ENCODE measurements around the gene FREM1. TPM values are rescaled to one million over a fixed set of nuclear protein-coding genes. Genes with fewer than 3 reads are reported as not detected.

Gene FREM1
- total RNA-seq, 1 donor from 2014 or later: 57.5 TPM

DNA sequence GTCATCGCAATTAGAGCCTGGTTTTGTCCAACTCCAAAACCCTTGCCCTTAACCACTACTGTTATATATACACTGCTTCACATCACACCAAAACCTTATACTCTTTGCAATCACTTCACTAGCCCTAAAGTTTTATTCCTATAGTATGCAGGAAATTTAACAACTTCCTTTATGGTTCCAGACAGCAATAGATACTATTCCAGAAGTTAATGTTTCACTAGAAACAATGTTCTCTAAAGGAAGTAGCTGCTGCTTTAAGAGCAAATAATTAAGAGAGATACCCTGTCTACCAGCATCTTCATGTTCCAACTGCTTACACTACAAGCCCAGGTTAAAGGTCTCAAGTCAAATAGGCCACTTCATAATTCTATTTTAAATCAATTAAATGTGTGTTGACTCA is 22.0 kb downstream of the FREM1 start:
- no peak for DNase-seq (ENCODE audit: low read depth, low spot score)
- no peak overlapping the region for H3K4me3 Mint-ChIP-seq
- no peaks in the 10 kb centered on the region for H3K27me3 Mint-ChIP-seq (ENCODE audit: low read depth)
- H3K36me3 Mint-ChIP-seq (ENCODE audit: low read depth): peaks cover 33% of the 10 kb centered on the region
- H3K9me3 Mint-ChIP-seq: peaks cover 6% of the 10 kb centered on the region
- H3K4me1 Mint-ChIP-seq: peaks cover 47% of the 10 kb centered on the region
- H3K27ac Mint-ChIP-seq (ENCODE audit: unreplicated experiment): no peak overlapping the region
- TF ChIP-seq, protein P1, sequence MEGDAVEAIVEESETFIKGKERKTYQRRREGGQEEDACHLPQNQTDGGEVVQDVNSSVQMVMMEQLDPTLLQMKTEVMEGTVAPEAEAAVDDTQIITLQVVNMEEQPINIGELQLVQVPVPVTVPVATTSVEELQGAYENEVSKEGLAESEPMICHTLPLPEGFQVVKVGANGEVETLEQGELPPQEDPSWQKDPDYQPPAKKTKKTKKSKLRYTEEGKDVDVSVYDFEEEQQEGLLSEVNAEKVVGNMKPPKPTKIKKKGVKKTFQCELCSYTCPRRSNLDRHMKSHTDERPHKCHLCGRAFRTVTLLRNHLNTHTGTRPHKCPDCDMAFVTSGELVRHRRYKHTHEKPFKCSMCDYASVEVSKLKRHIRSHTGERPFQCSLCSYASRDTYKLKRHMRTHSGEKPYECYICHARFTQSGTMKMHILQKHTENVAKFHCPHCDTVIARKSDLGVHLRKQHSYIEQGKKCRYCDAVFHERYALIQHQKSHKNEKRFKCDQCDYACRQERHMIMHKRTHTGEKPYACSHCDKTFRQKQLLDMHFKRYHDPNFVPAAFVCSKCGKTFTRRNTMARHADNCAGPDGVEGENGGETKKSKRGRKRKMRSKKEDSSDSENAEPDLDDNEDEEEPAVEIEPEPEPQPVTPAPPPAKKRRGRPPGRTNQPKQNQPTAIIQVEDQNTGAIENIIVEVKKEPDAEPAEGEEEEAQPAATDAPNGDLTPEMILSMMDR (conservative IDR thresholded peaks at IDR 0.05): no peak

DNA sequence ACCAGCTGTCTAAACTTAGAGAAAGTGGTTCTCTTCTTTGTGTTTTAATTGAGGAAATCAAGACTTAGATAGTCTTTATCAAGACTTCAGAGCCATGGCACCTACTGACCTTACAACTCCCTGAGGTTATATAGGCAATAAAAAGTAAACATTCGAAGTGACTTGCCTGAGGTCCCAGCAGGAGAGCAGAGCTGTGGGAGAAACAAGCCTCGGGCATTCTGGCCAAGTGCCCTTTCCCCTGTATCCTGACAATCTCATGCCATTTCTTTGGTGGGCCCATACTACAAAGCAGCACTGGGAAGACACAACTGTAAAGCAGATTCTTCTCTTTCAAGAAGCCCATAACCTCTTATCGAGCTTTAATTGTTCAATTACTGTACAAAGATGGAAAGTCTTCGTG is 23.1 kb downstream of the FREM1 start:
- peaks cover 27% of the 10 kb centered on the region for H3K36me3 Mint-ChIP-seq (ENCODE audit: low read depth)
- peaks cover 48% of the 10 kb centered on the region for H3K4me1 Mint-ChIP-seq
- peaks cover 6% of the 10 kb centered on the region for H3K9me3 Mint-ChIP-seq
- no peak overlapping the region for H3K27ac Mint-ChIP-seq (ENCODE audit: unreplicated experiment)
- TF ChIP-seq, protein P1 (conservative IDR thresholded peaks at IDR 0.05): no peak
- no peaks in the 10 kb centered on the region for H3K27me3 Mint-ChIP-seq (ENCODE audit: low read depth)
- H3K4me3 Mint-ChIP-seq: peak overlapping the region; percentile 57
- DNase-seq (ENCODE audit: low read depth, low spot score): no peak

DNA sequence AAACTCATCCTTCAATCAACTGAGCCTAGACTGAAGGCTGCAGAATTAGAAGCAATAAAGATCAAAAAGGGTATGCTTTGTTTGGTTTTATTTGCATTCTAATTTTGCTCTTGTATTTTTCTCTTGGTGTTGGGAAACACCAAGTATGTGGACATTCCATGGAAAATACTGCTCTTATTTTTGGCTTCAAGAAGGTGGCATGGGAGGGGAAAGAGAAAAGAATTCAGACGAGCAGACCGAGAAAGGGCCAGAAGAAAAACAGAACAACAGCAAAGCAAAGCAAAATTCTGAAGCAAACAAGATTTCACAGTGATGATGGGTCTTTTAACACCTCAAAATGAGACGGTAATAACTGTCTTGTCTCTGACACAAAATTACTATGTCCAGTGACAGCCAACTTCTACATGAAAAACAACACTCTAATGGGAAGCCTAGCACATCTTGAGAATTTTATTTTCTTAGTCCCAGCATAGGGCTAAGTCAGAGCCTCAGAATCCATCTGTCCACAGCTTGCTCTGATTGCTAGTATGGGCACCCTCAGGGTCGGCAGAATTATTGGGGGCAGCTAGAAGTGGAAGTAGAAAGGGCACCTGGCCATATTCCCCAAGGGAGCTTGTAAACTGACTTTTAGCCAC is 26.8 kb downstream of the FREM1 start:
- H3K4me1 Mint-ChIP-seq: peaks cover 57% of the 10 kb centered on the region
- peaks cover 25% of the 10 kb centered on the region for H3K36me3 Mint-ChIP-seq (ENCODE audit: low read depth)
- H3K27me3 Mint-ChIP-seq (ENCODE audit: low read depth): no peaks in the 10 kb centered on the region
- H3K27ac Mint-ChIP-seq (ENCODE audit: unreplicated experiment): no peak overlapping the region
- TF ChIP-seq, protein P1 (conservative IDR thresholded peaks at IDR 0.05): no peak
- no peak overlapping the region for H3K4me3 Mint-ChIP-seq
- H3K9me3 Mint-ChIP-seq: peaks cover 9% of the 10 kb centered on the region
- DNase-seq (ENCODE audit: low read depth, low spot score): no peak

DNA sequence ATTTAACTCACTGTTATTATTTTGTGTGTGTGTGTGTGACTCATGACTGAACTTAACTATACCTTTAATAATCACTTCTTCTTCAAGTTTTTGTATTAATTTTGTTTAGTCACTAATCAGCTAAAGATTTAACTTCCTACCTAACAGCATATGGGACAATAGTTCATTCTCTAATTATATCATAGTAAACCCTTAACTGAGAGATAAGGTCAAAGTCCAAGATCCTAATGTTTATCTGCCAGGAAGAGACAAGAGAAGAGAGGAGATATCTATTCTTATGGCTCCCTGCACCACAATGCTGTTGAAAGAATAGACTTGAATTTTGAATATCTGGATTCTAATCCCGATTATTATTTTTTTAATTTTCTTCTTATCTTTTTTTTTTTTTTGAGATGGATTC is 28.1 kb downstream of the FREM1 start:
- Mint-ChIP-seq H3K27ac (ENCODE audit: unreplicated experiment) (no peak overlapping the region), H3K4me1 (peaks cover 55% of the 10 kb centered on the region), H3K36me3 (ENCODE audit: low read depth) (peaks cover 36% of the 10 kb centered on the region), H3K9me3 (peaks cover 11% of the 10 kb centered on the region), H3K27me3 (ENCODE audit: low read depth) (no peaks in the 10 kb centered on the region), H3K4me3 (no peak overlapping the region)
- TF ChIP-seq, protein P1 (conservative IDR thresholded peaks at IDR 0.05): no peak
- DNase-seq (ENCODE audit: low read depth, low spot score): no peak

DNA sequence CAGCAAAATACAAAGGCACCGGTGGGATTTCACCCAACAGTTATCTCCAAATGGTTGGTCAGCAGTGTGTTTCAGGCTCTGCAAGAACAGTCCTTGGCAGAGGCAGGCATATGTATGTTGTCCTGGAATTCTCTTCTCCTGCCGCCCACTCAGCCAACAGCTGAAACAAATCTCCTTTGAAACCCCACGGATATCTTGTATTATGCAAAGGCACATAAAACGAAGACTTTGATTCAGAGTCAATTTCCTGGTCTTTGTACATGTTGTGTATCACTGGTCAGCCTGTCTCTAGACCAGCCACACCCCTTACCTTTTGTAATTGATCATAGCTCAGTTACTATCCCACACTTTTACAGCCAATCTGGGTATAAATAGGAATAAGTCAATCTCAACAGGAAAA is 29.2 kb downstream of the FREM1 start:
- Mint-ChIP-seq H3K27me3 (ENCODE audit: low read depth) (no peaks in the 10 kb centered on the region), H3K36me3 (ENCODE audit: low read depth) (peaks cover 43% of the 10 kb centered on the region), H3K9me3 (peaks cover 13% of the 10 kb centered on the region), H3K27ac (ENCODE audit: unreplicated experiment) (peak overlapping the region; percentile 28), H3K4me1 (peaks cover 49% of the 10 kb centered on the region), H3K4me3 (peak overlapping the region; percentile 35)
- no peak for DNase-seq (ENCODE audit: low read depth, low spot score)
- TF ChIP-seq, protein P1 (conservative IDR thresholded peaks at IDR 0.05): no peak

All from neural crest cell (in vitro differentiated cells).